PC-9 (cell line): ENCODE results near the gene OR10H1.

Experiments
- CTCF ChIP-seq: fragments of 200-600 bp; sonication (generic); conservative IDR thresholded peaks from 2 replicates; pipeline ENCODE4 v1.6.1; 2017; ENCODE audit warnings: mixed run types, antibody characterized with exemption, mild to moderate bottlenecking, moderate library complexity
- EZH2 ChIP-seq: fragments of 200-600 bp; sonication (generic); IDR thresholded peaks from 2 replicates; pipeline ENCODE4 v1.8.0; 2017; ENCODE audit warnings: antibody characterized with exemption, low read depth

- TF ChIP-seq CTCF = no peak
- no peak for TF ChIP-seq EZH2
Observed at GRCh38 chr19:15790096-15790495, 25.4 kb downstream of the OR10H1 start.
